ENCODE results near the gene DCLRE1A. TPM values are rescaled to one million over a fixed set of nuclear protein-coding genes. Genes with fewer than 3 reads are reported as not detected.

Gene DCLRE1A
- total and polyA plus RNA-seq, 9 of the 15 experiments (the other 6 are each of a cell fraction or from before 2014, with no cell fraction given): 8.5 to 25.5 (median 15.5) TPM

DNA sequence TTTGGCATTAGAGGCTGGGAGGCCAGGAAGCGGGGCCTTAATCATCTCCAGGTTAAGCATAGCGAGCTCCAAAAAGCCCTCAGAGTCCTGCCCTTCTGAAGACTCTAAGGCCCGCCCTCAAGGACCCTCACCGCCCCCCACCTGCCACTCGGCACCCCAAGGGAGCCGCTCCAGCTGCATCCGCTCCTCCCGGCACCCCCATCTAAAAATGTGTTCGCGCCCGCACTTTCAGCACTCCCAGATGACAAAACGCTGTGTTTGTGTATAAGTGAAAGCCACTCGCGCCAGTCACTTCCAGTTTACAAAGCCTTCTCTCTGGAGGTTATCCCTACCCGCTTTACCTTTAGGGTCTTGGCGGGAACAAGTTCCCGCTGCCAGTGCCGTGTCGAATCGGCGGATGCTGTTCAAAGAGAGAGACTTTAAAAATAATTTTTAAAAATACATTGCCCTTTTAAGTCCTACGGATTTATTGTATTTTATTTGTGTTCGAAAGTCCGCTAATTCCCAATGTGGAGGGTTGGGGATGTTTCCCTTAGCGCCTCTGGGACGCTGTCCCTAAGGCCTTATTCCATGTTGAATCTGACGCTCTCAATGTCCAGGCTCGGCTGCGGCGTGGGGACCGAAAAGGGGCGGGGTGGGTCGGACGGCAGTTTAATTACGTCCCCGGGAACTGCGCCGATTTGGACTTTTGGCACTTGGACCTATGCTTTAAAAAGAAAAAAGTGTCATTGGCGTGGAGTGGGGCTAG lies at the start of gene DCLRE1A, which contains the start of gene NHLRC2 (continued):
- TF ChIP-seq CREM (IDR thresholded peaks at IDR 0.05; ENCODE audit: low read depth): peak; percentile 53
- no peak for TF ChIP-seq ZNF589 (CRISPR knock-in tag; IDR thresholded peaks at IDR 0.05; ENCODE audit: low read depth)
- peak; percentile 43; the same call in 1 of the 2 replicates for TF ChIP-seq C11orf30 (IDR thresholded peaks at IDR 0.05; ENCODE audit: low read depth)
- TF ChIP-seq, protein P1, sequence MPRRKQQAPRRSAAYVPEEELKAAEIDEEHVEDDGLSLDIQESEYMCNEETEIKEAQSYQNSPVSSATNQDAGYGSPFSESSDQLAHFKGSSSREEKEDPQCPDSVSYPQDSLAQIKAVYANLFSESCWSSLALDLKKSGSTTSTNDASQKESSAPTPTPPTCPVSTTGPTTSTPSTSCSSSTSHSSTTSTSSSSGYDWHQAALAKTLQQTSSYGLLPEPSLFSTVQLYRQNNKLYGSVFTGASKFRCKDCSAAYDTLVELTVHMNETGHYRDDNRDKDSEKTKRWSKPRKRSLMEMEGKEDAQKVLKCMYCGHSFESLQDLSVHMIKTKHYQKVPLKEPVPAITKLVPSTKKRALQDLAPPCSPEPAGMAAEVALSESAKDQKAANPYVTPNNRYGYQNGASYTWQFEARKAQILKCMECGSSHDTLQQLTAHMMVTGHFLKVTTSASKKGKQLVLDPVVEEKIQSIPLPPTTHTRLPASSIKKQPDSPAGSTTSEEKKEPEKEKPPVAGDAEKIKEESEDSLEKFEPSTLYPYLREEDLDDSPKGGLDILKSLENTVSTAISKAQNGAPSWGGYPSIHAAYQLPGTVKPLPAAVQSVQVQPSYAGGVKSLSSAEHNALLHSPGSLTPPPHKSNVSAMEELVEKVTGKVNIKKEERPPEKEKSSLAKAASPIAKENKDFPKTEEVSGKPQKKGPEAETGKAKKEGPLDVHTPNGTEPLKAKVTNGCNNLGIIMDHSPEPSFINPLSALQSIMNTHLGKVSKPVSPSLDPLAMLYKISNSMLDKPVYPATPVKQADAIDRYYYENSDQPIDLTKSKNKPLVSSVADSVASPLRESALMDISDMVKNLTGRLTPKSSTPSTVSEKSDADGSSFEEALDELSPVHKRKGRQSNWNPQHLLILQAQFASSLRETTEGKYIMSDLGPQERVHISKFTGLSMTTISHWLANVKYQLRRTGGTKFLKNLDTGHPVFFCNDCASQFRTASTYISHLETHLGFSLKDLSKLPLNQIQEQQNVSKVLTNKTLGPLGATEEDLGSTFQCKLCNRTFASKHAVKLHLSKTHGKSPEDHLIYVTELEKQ (CRISPR knock-in tag; IDR thresholded peaks at IDR 0.05): no peak
- no peak for TF ChIP-seq FOXA1 (IDR thresholded peaks at IDR 0.05; ENCODE audit: borderline replicate concordance)
- TF ChIP-seq, protein P2, sequence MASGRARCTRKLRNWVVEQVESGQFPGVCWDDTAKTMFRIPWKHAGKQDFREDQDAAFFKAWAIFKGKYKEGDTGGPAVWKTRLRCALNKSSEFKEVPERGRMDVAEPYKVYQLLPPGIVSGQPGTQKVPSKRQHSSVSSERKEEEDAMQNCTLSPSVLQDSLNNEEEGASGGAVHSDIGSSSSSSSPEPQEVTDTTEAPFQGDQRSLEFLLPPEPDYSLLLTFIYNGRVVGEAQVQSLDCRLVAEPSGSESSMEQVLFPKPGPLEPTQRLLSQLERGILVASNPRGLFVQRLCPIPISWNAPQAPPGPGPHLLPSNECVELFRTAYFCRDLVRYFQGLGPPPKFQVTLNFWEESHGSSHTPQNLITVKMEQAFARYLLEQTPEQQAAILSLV (tag; IDR thresholded peaks at IDR 0.05): no peak
- TF ChIP-seq, protein P3, sequence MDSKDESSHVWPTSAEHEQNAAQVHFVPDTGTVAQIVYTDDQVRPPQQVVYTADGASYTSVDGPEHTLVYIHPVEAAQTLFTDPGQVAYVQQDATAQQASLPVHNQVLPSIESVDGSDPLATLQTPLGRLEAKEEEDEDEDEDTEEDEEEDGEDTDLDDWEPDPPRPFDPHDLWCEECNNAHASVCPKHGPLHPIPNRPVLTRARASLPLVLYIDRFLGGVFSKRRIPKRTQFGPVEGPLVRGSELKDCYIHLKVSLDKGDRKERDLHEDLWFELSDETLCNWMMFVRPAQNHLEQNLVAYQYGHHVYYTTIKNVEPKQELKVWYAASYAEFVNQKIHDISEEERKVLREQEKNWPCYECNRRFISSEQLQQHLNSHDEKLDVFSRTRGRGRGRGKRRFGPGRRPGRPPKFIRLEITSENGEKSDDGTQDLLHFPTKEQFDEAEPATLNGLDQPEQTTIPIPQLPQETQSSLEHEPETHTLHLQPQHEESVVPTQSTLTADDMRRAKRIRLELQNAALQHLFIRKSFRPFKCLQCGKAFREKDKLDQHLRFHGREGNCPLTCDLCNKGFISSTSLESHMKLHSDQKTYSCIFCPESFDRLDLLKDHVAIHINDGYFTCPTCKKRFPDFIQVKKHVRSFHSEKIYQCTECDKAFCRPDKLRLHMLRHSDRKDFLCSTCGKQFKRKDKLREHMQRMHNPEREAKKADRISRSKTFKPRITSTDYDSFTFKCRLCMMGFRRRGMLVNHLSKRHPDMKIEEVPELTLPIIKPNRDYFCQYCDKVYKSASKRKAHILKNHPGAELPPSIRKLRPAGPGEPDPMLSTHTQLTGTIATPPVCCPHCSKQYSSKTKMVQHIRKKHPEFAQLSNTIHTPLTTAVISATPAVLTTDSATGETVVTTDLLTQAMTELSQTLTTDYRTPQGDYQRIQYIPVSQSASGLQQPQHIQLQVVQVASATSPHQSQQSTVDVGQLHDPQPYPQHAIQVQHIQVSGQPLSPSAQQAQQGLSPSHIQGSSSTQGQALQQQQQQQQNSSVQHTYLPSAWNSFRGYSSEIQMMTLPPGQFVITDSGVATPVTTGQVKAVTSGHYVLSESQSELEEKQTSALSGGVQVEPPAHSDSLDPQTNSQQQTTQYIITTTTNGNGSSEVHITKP (IDR thresholded peaks at IDR 0.05; ENCODE audit: partially characterized antibody): peak; percentile 53
- TF ChIP-seq, protein P4, sequence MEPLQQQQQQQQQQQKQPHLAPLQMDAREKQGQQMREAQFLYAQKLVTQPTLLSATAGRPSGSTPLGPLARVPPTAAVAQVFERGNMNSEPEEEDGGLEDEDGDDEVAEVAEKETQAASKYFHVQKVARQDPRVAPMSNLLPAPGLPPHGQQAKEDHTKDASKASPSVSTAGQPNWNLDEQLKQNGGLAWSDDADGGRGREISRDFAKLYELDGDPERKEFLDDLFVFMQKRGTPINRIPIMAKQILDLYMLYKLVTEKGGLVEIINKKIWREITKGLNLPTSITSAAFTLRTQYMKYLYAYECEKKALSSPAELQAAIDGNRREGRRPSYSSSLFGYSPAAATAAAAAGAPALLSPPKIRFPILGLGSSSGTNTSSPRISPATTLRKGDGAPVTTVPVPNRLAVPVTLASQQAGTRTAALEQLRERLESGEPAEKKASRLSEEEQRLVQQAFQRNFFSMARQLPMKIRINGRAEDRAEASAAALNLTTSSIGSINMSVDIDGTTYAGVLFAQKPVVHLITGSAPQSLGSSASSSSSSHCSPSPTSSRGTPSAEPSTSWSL (CRISPR knock-in tag; IDR thresholded peaks at IDR 0.05; ENCODE audit: borderline replicate concordance): no peak
- no peak for TF ChIP-seq KLF10 (CRISPR knock-in tag; IDR thresholded peaks at IDR 0.05)
- TF ChIP-seq ZNF384 (IDR thresholded peaks at IDR 0.05; ENCODE audit: low read depth, low read length): no peak
- no peak for TF ChIP-seq SETDB1 (IDR thresholded peaks at IDR 0.05; ENCODE audit: low read length)
- no peak for TF ChIP-seq MTA2 (IDR thresholded peaks at IDR 0.05; ENCODE audit: low read depth)
- TF ChIP-seq SAP30 (IDR thresholded peaks at IDR 0.05; ENCODE audit: borderline replicate concordance, insufficient read depth, low read depth, low read length, poor library complexity, severe bottlenecking): no peak
- TF ChIP-seq ZNF311 (CRISPR knock-in tag; IDR thresholded peaks at IDR 0.05): no peak
- no peak for TF ChIP-seq NFATC3 (IDR thresholded peaks at IDR 0.05)
- no peak for TF ChIP-seq RBM15 (IDR thresholded peaks at IDR 0.05; ENCODE audit: insufficient read depth, low read length)
